HFFc6 (cell line): Measurements from ENCODE around the gene GARIN5B. TPM values are rescaled to one million over a fixed set of nuclear protein-coding genes. Genes with fewer than 3 reads are reported as not detected.

Experiments used
- DNase-seq: peaks from one replicate; pipeline ENCODE4 v3.0.0-alpha.2; 2018
- H3K27ac Mint-ChIP-seq: 2 replicates; pipeline ENCODE4 v1.8.0; 2020; ENCODE audit warnings: mild to moderate bottlenecking, mixed read lengths
- H3K27me3 Mint-ChIP-seq: 2 replicates; pipeline ENCODE4 v1.8.0; 2021; ENCODE audit warnings: mild to moderate bottlenecking, moderate library complexity, mixed read lengths; ENCODE audit not compliant: insufficient read depth
- H3K36me3 Mint-ChIP-seq: 2 replicates; pipeline ENCODE4 v1.8.0; 2021; ENCODE audit warnings: low read depth, mixed read lengths
- H3K4me1 Mint-ChIP-seq: 2 replicates; pipeline ENCODE4 v1.8.0; 2020; ENCODE audit warnings: low read depth, mixed read lengths
- H3K4me3 Mint-ChIP-seq: 2 replicates; pipeline ENCODE4 v1.8.0; 2020; ENCODE audit warnings: mild to moderate bottlenecking, moderate library complexity, mixed read lengths
- H3K9me3 Mint-ChIP-seq: 2 replicates; pipeline ENCODE4 v1.8.0; 2020; ENCODE audit warnings: mild to moderate bottlenecking, mixed read lengths
- CTCF ChIP-seq: fragments of 200-600 bp; sonication (generic); IDR thresholded peaks from 2 replicates; pipeline ENCODE4 v1.5.0; 2021; ENCODE audit warnings: antibody characterized with exemption, mild to moderate bottlenecking
- total RNA-seq, 6 experiments: library from RNA; stranded (reverse); fragmentation: NEBNext Ultra II Directional; extraction: Animal tissue kit (Norgen Biotek cat#: 25700); gene quantifications; 2 replicates in 1 of 6; 3 replicates in 5 of 6; pipeline ENCODE4 v1.2.3, GENCODE V29; 2021

Gene GARIN5B
- total RNA-seq, 6 experiments from 2014 or later: 0.05 TPM; not detected in 5

GRCh38 chr19:55305491-55305890 is 57.6 kb downstream of the GARIN5B start:
- H3K4me3 Mint-ChIP-seq: no peak overlapping the region
- TF ChIP-seq CTCF: no peak
- H3K9me3 Mint-ChIP-seq: no peaks in the 10 kb centered on the region
- H3K27me3 Mint-ChIP-seq: no peaks in the 10 kb centered on the region; the same call in 1 of the 2 replicates
- no peak for DNase-seq
- 0 out of 2 replicates have a peak, but pooled peaks cover 7% of the 10 kb centered on the region for H3K4me1 Mint-ChIP-seq
- peaks cover 16% of the 10 kb centered on the region; the same call in 1 of the 2 replicates for H3K36me3 Mint-ChIP-seq
- H3K27ac Mint-ChIP-seq: no peak overlapping the region; the same call in 1 of the 2 replicates

GRCh38 chr19:55304980-55305379 is 58.1 kb downstream of the GARIN5B start:
- no peaks in the 10 kb centered on the region for H3K9me3 Mint-ChIP-seq
- peaks cover 14% of the 10 kb centered on the region; the same call in 1 of the 2 replicates for H3K36me3 Mint-ChIP-seq
- 0 out of 2 replicates have a peak, but pooled peaks cover 7% of the 10 kb centered on the region for H3K4me1 Mint-ChIP-seq
- no peak for TF ChIP-seq CTCF
- DNase-seq: no peak
- H3K27me3 Mint-ChIP-seq: no peaks in the 10 kb centered on the region; the same call in 1 of the 2 replicates
- H3K27ac Mint-ChIP-seq: no peak overlapping the region
- H3K4me3 Mint-ChIP-seq: no peak overlapping the region

Other genes with a start within 250 kb of the GARIN5B start
- gene PPP1R12C, start 245.6 kb downstream of the GARIN5B start, total RNA-seq: 10 to 100 TPM; 82.7 to 96.0 (median 91.9) TPM
- 1 to 10 TPM; 4.1 to 8.8 (median 7.3) TPM for gene TNNT1, start 214.1 kb downstream of the GARIN5B start, total RNA-seq
- not detected for gene TNNI3, start 205.5 kb downstream of the GARIN5B start, total RNA-seq
- 1 to 10 TPM in 1 of 6 experiments, under 1 TPM in 5; 0.20 to 1.1 (median 0.72) TPM for gene DNAAF3, start 196.6 kb downstream of the GARIN5B start, total RNA-seq
- gene SYT5, start 183.0 kb downstream of the GARIN5B start, total RNA-seq: 1 to 10 TPM in 1 of 6 experiments, under 1 TPM in 2, not detected in 3; 0.09 to 1.2 (median 0.38) TPM
- gene PTPRH, start 153.8 kb downstream of the GARIN5B start, total RNA-seq: 1 to 10 TPM in 1 of 6 experiments, under 1 TPM in 5; 0.45 to 1.0 (median 0.59) TPM
- gene TMEM86B, start 134.5 kb downstream of the GARIN5B start, total RNA-seq: 1 to 10 TPM; 1.8 to 2.7 (median 2.0) TPM
- gene PPP6R1, start 104.2 kb downstream of the GARIN5B start, total RNA-seq: 10 to 100 TPM; 85.8 to 93.7 (median 88.9) TPM
- gene HSPBP1, start 83.2 kb downstream of the GARIN5B start, total RNA-seq: 10 to 100 TPM; 37.5 to 43.1 (median 42.5) TPM
- gene BRSK1, start 79.3 kb downstream of the GARIN5B start, total RNA-seq: 10 to 100 TPM; 10.9 to 12.0 (median 11.3) TPM
- not detected for gene TMEM150B, start 37.9 kb downstream of the GARIN5B start, total RNA-seq
- 1 to 10 TPM; 3.8 to 6.2 (median 4.4) TPM for gene KMT5C, start 23.4 kb downstream of the GARIN5B start, total RNA-seq
- not detected for gene COX6B2, start 8.5 kb downstream of the GARIN5B start, total RNA-seq
- gene IL11, start 7.2 kb upstream of the GARIN5B start, total RNA-seq: 10 to 100 TPM; 22.2 to 43.4 (median 36.1) TPM
- 1 to 10 TPM in 1 of 6 experiments, under 1 TPM in 2, not detected in 3; 0.33 to 1.1 (median 0.61) TPM for gene TMEM190, start 13.6 kb upstream of the GARIN5B start, total RNA-seq
- 1 to 10 TPM in 2 of 6 experiments, under 1 TPM in 4; 0.26 to 2.4 (median 0.64) TPM for gene TMEM238, start 21.0 kb upstream of the GARIN5B start, total RNA-seq
- gene RPL28, start 22.7 kb upstream of the GARIN5B start, total RNA-seq: 1,000 to 10,000 TPM; 2,082 to 2,537 (median 2,362) TPM
- gene UBE2S, start 44.5 kb upstream of the GARIN5B start, total RNA-seq: 100 to 1,000 TPM; 181 to 356 (median 309) TPM
- not detected for gene SHISA7, start 80.0 kb upstream of the GARIN5B start, total RNA-seq
- 10 to 100 TPM; 60.1 to 81.4 (median 66.8) TPM for gene ISOC2, start 98.4 kb upstream of the GARIN5B start, total RNA-seq
- gene C19orf85, start 101.5 kb upstream of the GARIN5B start, total RNA-seq: not detected
- gene ZNF628, start 113.4 kb upstream of the GARIN5B start, total RNA-seq: 10 to 100 TPM in 2 of 6 experiments, 1 to 10 TPM in 4; 8.6 to 11.3 (median 9.5) TPM
- 10 to 100 TPM; 53.3 to 72.0 (median 61.3) TPM for gene NAT14, start 121.9 kb upstream of the GARIN5B start, total RNA-seq
- 10 to 100 TPM; 47.7 to 59.9 (median 51.9) TPM for gene SSC5D, start 125.2 kb upstream of the GARIN5B start, total RNA-seq
- gene SBK2, start 173.9 kb upstream of the GARIN5B start, total RNA-seq: not detected
- gene SBK3, start 182.3 kb upstream of the GARIN5B start, total RNA-seq: not detected
- 10 to 100 TPM; 19.0 to 24.3 (median 22.0) TPM for gene ZNF579, start 217.6 kb upstream of the GARIN5B start, total RNA-seq
- gene FIZ1, start 236.3 kb upstream of the GARIN5B start, total RNA-seq: 10 to 100 TPM in 5 of 6 experiments, 1 to 10 TPM in 1; 9.9 to 13.1 (median 11.9) TPM
- 10 to 100 TPM in 5 of 6 experiments, 1 to 10 TPM in 1; 9.3 to 12.0 (median 10.7) TPM for gene ZNF524, start 237.0 kb upstream of the GARIN5B start, total RNA-seq
- 10 to 100 TPM; 13.3 to 14.1 (median 13.8) TPM for gene ZNF865, start 242.4 kb upstream of the GARIN5B start, total RNA-seq